Neural progenitor cell (in vitro differentiated cells): ENCODE measurements around the gene SEMA4A.
"Not testable (repeated sequence)": the region's sequence is repeated elsewhere in the genome, so short reads cannot be mapped to it uniquely, and the experiment has no call there.

ENCODE experiments used
- EZH2 ChIP-seq: fragments of 200-600 bp; sonication (generic); IDR thresholded peaks from 2 replicates; pipeline ENCODE4 v1.6.1; 2017; ENCODE audit warnings: antibody characterized with exemption, mild to moderate bottlenecking, moderate library complexity
- TF ChIP-seq, protein P1 (sequence below): fragments of 200-600 bp; sonication (generic); IDR thresholded peaks from 2 replicates; pipeline ENCODE4 v1.5.1; 2017; ENCODE audit warnings: antibody characterized with exemption, mild to moderate bottlenecking

DNA sequence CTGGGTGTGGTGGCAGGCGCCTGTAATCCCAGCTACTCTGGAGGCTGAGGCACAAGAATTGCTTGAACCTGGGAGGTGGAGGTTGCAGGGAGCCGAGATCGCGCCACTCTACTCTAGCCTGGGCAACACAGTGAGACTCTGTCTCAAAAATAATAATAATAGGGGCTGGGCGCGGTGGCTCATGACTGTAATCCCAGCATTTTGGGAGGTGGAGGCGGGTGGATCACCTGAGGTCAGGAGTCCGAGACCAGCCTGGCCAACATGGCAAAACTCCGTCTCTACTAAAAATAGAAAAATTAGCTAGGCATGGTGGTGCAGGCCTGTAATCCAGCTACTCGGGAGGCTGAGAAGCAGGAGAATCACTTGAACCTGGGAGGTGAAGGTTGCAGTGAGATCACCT lies 27.8 kb upstream of the SEMA4A start:
- not testable (repeated sequence) for TF ChIP-seq EZH2
- TF ChIP-seq, protein P1, sequence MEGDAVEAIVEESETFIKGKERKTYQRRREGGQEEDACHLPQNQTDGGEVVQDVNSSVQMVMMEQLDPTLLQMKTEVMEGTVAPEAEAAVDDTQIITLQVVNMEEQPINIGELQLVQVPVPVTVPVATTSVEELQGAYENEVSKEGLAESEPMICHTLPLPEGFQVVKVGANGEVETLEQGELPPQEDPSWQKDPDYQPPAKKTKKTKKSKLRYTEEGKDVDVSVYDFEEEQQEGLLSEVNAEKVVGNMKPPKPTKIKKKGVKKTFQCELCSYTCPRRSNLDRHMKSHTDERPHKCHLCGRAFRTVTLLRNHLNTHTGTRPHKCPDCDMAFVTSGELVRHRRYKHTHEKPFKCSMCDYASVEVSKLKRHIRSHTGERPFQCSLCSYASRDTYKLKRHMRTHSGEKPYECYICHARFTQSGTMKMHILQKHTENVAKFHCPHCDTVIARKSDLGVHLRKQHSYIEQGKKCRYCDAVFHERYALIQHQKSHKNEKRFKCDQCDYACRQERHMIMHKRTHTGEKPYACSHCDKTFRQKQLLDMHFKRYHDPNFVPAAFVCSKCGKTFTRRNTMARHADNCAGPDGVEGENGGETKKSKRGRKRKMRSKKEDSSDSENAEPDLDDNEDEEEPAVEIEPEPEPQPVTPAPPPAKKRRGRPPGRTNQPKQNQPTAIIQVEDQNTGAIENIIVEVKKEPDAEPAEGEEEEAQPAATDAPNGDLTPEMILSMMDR = not testable (repeated sequence)
